Measurements from ENCODE around the gene APBA2.

GRCh38 chr15:29053006-29053405 lies 167.2 kb downstream of the APBA2 start:
- TF ChIP-seq CTCF (IDR thresholded peaks at IDR 0.05; ENCODE audit: low read depth, low read length), result no peak
- TF ChIP-seq EZH2phosphoT487 (IDR thresholded peaks at IDR 0.05; ENCODE audit: low read depth), result no peak
